ENCODE measurements around the gene SLC16A11. TPM values are rescaled to one million over a fixed set of nuclear protein-coding genes. Genes with fewer than 3 reads are reported as not detected.
"Not testable (repeated sequence)": the region's sequence is repeated elsewhere in the genome, so short reads cannot be mapped to it uniquely, and the experiment has no call there.

Gene SLC16A11
- total RNA-seq, 1 experiment from 2014 or later = 0.48 TPM

DNA sequence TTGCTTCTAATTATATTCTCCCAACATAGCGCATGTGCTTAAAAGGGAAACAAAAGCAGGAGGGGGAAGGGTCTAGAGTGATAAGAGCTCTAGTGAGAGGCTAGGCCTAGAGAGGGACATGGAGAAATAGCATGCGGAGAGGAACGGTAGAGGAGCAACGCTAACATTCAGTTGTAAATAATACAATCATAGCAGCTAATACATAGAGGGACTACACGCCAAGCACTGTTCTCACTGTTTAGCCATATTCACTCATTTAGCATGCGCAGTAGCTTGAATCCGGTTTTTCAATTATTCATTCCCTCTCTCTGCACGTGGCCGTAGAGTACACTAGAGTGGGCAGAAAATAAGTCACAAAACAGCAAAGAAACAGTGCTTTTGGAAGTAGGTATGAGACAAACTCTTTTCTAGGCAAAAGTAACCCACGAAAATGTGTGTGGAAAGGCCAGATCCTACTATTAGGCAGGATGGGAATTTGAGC lies 49.7 kb downstream of the SLC16A11 start (continued):
- TF ChIP-seq, protein P1, sequence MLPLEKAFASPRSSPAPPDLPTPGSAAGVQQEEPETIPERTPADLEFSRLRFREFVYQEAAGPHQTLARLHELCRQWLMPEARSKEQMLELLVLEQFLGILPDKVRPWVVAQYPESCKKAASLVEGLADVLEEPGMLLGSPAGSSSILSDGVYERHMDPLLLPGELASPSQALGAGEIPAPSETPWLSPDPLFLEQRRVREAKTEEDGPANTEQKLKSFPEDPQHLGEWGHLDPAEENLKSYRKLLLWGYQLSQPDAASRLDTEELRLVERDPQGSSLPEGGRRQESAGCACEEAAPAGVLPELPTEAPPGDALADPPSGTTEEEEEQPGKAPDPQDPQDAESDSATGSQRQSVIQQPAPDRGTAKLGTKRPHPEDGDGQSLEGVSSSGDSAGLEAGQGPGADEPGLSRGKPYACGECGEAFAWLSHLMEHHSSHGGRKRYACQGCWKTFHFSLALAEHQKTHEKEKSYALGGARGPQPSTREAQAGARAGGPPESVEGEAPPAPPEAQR (CRISPR knock-in tag; IDR thresholded peaks at IDR 0.05) = no peak
- no peak for TF ChIP-seq ZNF671 (CRISPR knock-in tag; IDR thresholded peaks at IDR 0.05)
- no peak for TF ChIP-seq ZNF232 (CRISPR knock-in tag; IDR thresholded peaks at IDR 0.05)
- TF ChIP-seq, protein P2, sequence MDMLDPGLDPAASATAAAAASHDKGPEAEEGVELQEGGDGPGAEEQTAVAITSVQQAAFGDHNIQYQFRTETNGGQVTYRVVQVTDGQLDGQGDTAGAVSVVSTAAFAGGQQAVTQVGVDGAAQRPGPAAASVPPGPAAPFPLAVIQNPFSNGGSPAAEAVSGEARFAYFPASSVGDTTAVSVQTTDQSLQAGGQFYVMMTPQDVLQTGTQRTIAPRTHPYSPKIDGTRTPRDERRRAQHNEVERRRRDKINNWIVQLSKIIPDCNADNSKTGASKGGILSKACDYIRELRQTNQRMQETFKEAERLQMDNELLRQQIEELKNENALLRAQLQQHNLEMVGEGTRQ (CRISPR knock-in tag; IDR thresholded peaks at IDR 0.05) = no peak
- TF ChIP-seq, protein P3, sequence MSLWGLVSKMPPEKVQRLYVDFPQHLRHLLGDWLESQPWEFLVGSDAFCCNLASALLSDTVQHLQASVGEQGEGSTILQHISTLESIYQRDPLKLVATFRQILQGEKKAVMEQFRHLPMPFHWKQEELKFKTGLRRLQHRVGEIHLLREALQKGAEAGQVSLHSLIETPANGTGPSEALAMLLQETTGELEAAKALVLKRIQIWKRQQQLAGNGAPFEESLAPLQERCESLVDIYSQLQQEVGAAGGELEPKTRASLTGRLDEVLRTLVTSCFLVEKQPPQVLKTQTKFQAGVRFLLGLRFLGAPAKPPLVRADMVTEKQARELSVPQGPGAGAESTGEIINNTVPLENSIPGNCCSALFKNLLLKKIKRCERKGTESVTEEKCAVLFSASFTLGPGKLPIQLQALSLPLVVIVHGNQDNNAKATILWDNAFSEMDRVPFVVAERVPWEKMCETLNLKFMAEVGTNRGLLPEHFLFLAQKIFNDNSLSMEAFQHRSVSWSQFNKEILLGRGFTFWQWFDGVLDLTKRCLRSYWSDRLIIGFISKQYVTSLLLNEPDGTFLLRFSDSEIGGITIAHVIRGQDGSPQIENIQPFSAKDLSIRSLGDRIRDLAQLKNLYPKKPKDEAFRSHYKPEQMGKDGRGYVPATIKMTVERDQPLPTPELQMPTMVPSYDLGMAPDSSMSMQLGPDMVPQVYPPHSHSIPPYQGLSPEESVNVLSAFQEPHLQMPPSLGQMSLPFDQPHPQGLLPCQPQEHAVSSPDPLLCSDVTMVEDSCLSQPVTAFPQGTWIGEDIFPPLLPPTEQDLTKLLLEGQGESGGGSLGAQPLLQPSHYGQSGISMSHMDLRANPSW (CRISPR knock-in tag; conservative IDR thresholded peaks at IDR 0.05; ENCODE audit: low read depth) = no peak
- TF ChIP-seq, protein P4, sequence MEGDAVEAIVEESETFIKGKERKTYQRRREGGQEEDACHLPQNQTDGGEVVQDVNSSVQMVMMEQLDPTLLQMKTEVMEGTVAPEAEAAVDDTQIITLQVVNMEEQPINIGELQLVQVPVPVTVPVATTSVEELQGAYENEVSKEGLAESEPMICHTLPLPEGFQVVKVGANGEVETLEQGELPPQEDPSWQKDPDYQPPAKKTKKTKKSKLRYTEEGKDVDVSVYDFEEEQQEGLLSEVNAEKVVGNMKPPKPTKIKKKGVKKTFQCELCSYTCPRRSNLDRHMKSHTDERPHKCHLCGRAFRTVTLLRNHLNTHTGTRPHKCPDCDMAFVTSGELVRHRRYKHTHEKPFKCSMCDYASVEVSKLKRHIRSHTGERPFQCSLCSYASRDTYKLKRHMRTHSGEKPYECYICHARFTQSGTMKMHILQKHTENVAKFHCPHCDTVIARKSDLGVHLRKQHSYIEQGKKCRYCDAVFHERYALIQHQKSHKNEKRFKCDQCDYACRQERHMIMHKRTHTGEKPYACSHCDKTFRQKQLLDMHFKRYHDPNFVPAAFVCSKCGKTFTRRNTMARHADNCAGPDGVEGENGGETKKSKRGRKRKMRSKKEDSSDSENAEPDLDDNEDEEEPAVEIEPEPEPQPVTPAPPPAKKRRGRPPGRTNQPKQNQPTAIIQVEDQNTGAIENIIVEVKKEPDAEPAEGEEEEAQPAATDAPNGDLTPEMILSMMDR (IDR thresholded peaks at IDR 0.05) = no peak
- TF ChIP-seq SOX15 (CRISPR knock-in tag; IDR thresholded peaks at IDR 0.05) = no peak

DNA sequence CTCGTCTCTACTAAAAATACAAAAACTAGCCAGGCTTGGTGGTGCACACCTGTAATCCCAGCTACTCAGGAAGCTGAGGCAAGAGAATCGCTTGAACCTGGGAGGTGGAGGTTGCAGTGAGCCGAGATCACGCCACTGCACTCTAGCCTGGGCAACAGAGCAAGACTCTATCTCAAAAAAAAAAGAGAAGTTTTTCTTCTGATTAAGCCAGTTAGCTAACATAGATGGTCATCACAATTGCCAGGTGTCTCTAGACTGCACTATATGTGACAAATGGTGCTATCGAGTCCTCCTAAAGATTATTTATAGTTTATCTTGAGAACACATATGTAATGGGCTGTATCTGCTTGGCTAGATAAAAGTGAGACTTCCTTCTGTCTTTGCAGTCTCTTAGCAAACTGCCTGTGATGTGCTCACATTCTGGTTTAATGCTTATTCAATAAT lies 50.3 kb downstream of the SLC16A11 start:
- H3K36me3 Mint-ChIP-seq; H3K4me3 Mint-ChIP-seq; H3K4me1 Mint-ChIP-seq; H3K9me3 Mint-ChIP-seq; ATAC-seq; DNase-seq (ENCODE audit: low spot score); POLR2A ChIA-PET; H3K27ac Mint-ChIP-seq: not testable (repeated sequence)
- H3K27me3 Mint-ChIP-seq (ENCODE audit: low read depth) = peaks cover 58% of the 10 kb centered on the region
- CTCF ChIA-PET = interaction anchor here (0.8 to 2.3 kb wide), 2 partner anchors 8 to 11 kb away, joined by 3 to 7 read pairs; no protein-coding TSS in a partner anchor

Other genes with a start within 250 kb of the SLC16A11 start
- 0.37 TPM in 1 of 3 replicates, not detected in the others for gene TEKT1, start 212.4 kb downstream of the SLC16A11 start, total RNA-seq (2021)
- 1.6 to 1.9 TPM (median 1.9 TPM) in 3 replicates for gene ALOX12, start 48.0 kb downstream of the SLC16A11 start, total RNA-seq (2021)
- gene RNASEK, start 31.5 kb downstream of the SLC16A11 start, total RNA-seq (2021) = 162 to 173 TPM (median 170 TPM) in 3 replicates
- gene BCL6B, start 21.0 kb downstream of the SLC16A11 start, total RNA-seq (2021) = 11.4 to 13.5 TPM (median 12.3 TPM) in 3 replicates
- gene SLC16A13, start 8.1 kb downstream of the SLC16A11 start, total RNA-seq (2021) = 5.2 to 7.1 TPM (median 6.9 TPM) in 3 replicates
- gene CLEC10A, start 36.2 kb upstream of the SLC16A11 start, total RNA-seq (2021) = 0.18 TPM in 1 of 3 replicates, not detected in the others
- 0.13 to 0.30 TPM (median 0.14 TPM) in 3 replicates for gene ASGR2, start 70.7 kb upstream of the SLC16A11 start, total RNA-seq (2021)
- 13.3 to 17.7 TPM (median 15.8 TPM) in 3 replicates for gene ASGR1, start 135.3 kb upstream of the SLC16A11 start, total RNA-seq (2021)
- gene DLG4, start 175.7 kb upstream of the SLC16A11 start, total RNA-seq (2021) = 47.1 to 59.7 TPM (median 48.0 TPM) in 3 replicates
- 213 to 236 TPM (median 221 TPM) in 3 replicates for gene ACADVL, start 175.8 kb upstream of the SLC16A11 start, total RNA-seq (2021)
- gene DVL2, start 190.4 kb upstream of the SLC16A11 start, total RNA-seq (2021) = 57.6 to 67.3 TPM (median 59.8 TPM) in 3 replicates
- 45.8 to 50.1 TPM (median 49.1 TPM) in 3 replicates for gene PHF23, start 195.4 kb upstream of the SLC16A11 start, total RNA-seq (2021)
- 228 to 247 TPM (median 238 TPM) in 3 replicates for gene GABARAP, start 198.4 kb upstream of the SLC16A11 start, total RNA-seq (2021)
- 120 to 127 TPM (median 126 TPM) in 3 replicates for gene CTDNEP1, start 207.6 kb upstream of the SLC16A11 start, total RNA-seq (2021)
- 101 to 103 TPM (median 103 TPM) in 3 replicates for gene ELP5, start 208.1 kb upstream of the SLC16A11 start, total RNA-seq (2021)
- gene CLDN7, start 218.4 kb upstream of the SLC16A11 start, total RNA-seq (2021) = 131 to 136 TPM (median 136 TPM) in 3 replicates
- gene SLC2A4, start 237.6 kb upstream of the SLC16A11 start, total RNA-seq (2021) = 5.6 to 6.4 TPM (median 6.2 TPM) in 3 replicates